Uterus (tissue), 2 donors: ENCODE results near the gene ARSH.
"Not testable (repeated sequence)": the region's sequence is repeated elsewhere in the genome, so short reads cannot be mapped to it uniquely, and the experiment has no call there.

Experiments used
- POLR2A ChIP-seq, 2 donors: fragments of 450-650 bp; IDR thresholded peaks; one replicate each; pipeline ENCODE4 v1.6.1; 2016; ENCODE audit warnings: antibody characterized with exemption in 2 of 2, mild to moderate bottlenecking in 1 of 2, moderate library complexity in 1 of 2
- TF ChIP-seq, protein P1 (sequence below), 4 experiments: fragments of 200-600 bp in 2 of 4; fragments of 450-650 bp in 2 of 4; sonication (generic) in 2 of 4; IDR thresholded peaks; one replicate each; pipeline ENCODE4 v1.5.1; 2016 to 2019; ENCODE audit warnings: antibody characterized with exemption in 4 of 4, mild to moderate bottlenecking in 2 of 4, moderate library complexity in 1 of 4

DNA sequence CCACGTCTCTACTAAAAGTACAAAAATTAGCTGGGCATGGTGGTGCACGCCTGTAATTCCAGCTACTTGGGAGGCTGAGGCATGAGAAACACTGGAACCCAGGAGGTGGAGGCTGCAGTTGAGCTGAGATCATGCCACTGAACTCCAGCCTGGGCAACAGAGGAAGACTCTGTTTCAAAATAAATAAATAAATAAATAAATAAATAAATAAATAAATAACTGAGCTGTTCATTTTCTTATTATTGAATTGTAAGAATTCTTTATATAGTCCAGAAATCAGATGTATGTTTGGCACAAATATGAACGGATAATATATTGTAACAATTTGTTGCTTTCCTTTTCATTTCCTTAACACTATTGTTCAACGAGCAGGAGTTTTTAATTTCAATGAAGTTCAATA lies 27.7 kb upstream of the ARSH start:
- TF ChIP-seq, protein P1, sequence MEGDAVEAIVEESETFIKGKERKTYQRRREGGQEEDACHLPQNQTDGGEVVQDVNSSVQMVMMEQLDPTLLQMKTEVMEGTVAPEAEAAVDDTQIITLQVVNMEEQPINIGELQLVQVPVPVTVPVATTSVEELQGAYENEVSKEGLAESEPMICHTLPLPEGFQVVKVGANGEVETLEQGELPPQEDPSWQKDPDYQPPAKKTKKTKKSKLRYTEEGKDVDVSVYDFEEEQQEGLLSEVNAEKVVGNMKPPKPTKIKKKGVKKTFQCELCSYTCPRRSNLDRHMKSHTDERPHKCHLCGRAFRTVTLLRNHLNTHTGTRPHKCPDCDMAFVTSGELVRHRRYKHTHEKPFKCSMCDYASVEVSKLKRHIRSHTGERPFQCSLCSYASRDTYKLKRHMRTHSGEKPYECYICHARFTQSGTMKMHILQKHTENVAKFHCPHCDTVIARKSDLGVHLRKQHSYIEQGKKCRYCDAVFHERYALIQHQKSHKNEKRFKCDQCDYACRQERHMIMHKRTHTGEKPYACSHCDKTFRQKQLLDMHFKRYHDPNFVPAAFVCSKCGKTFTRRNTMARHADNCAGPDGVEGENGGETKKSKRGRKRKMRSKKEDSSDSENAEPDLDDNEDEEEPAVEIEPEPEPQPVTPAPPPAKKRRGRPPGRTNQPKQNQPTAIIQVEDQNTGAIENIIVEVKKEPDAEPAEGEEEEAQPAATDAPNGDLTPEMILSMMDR (IDR thresholded peaks at IDR 0.05): not testable (repeated sequence)
- not testable (repeated sequence) for TF ChIP-seq POLR2A (IDR thresholded peaks at IDR 0.05)
